Activated T-cell treated with anti-CD3 and anti-CD28 coated beads for 1 hour (primary cell): ENCODE measurements around the gene SYT3.
"Not testable (repeated sequence)": the region's sequence is repeated elsewhere in the genome, so short reads cannot be mapped to it uniquely, and the experiment has no call there.

Source experiments
- DNase-seq: peaks from one replicate; pipeline ENCODE4 v3.0.0-alpha.2; 2020; ENCODE audit warnings: low read depth

SYT3 gene

DNA sequence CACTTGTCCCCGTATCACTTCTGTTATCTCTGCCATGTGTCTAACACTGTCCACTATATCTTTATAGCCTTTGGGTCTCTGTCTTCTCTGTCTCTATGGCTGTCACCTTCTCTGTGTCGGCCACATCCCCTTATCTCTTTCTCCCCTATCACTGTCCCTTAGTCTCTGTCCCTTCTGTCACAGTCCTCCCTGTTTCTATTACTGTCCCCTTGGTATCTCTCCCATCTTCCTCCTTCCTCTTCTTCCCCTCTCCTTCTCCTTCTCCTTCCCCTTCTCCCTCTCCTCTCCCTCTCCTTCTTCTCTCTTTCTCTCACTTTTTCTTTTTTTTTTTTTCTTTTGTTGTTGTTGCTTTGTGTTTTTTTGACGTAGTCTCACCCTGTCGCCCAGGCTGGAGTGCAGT lies 36.7 kb downstream of the SYT3 start:
- DNase-seq = no peak

GRCh38 chr19:50602496-50602895 lies 37.2 kb downstream of the SYT3 start:
- DNase-seq = no peak

DNA sequence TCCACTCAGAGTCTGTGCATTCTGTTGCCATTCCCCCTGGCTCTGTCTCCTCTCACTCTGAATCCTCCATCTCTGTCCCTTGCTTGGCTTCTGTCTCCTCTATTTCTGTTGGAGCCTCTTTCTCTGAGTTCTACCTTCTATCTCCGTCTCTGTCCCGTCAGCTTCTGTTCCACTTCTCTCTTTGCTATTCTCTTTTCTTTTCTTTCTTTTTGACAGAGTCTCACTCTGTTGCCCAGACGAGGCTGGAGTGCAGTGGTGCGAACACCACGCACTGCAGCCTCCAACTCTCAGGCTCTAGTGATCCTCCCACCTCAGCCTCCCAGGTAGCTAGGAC lies 37.6 kb downstream of the SYT3 start:
- no peak for DNase-seq

DNA sequence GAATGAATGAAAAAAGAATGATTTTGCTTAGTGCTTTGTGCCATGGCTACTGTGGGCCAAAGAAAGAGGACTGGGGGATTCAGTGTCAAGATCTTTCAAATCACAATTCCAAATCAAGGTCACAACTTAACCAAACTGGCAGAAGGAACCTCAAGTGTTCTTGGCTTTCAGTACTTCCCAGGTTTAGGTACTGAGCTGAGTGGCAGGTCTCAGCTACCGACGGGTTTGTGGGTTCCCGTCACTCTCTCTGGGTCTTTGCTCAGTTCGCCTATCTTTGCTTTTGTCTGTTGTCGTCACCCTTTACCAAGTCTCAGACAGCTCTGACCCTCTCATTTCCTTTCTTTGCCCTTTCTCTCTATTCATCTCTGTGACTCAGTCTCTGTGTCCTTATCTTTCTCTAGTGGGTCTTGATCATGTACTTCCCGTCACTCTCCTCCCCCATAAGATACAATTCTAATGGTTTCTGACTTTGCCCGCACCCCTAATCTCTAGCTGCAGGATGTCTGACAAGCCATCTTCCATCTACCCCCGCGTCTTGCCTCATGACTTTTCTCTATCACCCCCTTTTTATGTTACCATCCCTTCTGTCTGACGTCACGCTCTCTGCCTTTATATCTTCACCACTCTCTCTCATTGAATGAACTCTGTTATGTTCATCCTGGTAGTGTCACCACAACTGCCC lies 38.1 kb downstream of the SYT3 start:
- DNase-seq = no peak

GRCh38 chr19:50599427-50599826 lies 40.3 kb downstream of the SYT3 start:
- DNase-seq = no peak

GRCh38 chr19:50590191-50590590 lies 49.5 kb downstream of the SYT3 start:
- no peak for DNase-seq

DNA sequence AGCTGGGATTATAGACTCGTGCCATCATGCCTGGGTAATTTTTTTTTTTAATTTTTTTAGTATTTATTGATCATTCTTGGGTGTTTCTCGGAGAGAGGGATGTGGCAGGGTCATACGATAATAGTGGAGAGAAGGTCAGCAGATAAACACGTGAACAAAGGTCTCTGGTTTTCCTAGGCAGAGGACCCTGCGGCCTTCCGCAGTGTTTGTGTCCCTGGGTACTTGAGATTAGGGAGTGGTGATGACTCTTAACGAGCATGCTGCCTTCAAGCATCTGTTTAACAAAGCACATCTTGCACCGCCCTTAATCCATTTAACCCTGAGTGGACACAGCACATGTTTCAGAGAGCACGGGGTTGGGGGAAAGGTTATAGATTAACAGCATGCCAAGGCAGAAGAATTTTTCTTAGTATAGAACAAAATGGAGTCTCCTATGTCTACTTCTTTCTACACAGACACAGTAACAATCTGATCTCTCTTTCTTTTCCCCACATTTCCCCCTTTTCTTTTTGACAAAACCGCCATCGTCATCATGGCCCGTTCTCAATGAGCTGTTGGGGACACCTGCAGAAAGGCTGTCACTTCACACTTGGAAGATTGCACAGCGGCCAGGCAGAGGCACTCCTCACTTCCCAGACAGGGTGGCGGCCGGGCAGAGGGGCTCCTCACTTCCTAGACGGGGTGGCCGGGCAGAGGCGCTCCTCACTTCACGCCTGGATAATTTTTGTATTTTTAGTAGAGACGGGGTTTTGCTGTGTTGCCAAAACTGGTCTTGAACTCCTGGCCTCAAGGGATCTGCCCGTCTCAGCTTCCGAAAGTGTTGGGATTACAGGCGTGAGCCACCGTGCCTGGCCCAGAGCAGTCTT lies 57.7 kb downstream of the SYT3 start:
- not testable (repeated sequence) for DNase-seq

DNA sequence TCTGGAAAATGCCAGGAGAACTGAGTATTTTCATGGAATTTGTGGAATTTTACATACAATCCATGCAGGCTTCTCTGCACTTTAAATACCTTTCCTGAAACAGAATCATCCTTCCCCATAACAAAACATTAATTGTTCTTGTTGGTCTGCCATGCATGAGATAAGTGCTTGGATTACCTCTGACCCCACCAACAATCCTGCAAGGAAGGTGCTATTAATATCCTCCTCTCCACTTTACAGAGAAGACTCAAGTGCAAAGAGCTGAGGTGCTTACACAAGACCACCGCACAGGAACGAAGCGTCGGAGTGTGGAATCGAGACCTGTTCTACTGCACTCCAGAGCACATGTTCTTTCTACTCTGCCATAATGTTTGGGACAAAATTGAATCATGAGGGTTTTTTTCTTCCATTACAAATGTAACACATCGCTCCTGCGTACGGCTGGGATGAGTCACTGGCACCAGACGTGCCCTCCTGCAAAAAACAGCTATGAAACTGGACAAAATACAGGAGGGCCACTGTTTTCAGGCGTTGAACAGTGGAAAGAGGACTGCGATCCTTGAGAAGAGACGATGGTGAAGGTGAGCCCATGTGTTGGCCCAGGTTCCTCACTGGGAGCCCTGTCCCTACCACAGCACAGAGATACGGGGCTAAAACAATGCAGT lies 58.6 kb downstream of the SYT3 start:
- no peak for DNase-seq

DNA sequence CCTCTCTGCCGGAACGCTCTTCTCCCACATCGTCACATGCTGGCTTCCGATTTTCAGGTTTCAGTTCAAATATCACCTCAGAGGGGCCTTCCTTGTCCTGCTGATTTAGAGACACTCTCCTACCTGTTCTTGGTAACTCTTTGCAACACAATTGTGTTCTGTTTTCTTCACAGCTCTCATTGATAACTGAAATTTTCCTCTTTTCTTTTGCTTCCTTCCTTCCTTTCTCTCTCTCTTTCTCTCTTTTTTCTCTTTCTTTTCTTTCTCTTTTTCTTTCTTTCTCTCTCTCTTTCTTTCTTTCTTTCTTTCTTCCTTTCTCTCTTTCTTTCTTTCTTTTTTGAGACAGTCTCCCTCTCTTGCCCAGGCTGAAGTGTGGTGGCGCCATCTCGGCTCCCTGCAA lies 59.4 kb downstream of the SYT3 start:
- no peak for DNase-seq

DNA sequence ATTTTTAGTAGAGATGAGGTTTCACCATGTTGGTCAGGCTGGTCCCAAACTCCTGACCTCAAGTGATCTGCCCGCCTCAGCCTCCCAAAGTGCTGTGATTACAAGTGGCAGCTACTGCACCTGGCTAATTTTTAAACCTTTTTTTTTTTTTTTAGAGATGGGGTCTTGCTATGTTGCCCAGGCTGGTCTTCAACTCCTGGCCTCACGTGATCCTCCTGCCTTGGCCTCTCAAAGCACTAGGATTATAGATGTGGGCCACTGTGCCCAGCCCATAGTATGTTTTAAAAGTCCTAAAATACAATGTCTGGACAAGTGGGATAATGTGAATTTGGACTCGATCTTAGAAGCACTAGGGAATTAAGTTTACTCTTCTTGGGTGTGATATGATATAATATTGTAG lies 62.9 kb downstream of the SYT3 start:
- not testable (repeated sequence) for DNase-seq

GRCh38 chr19:50573741-50574461 lies 65.8 kb downstream of the SYT3 start:
- DNase-seq = no peak
